Neuronal stem cell (in vitro differentiated cells): ENCODE data around the gene JMJD6.

Experiments used
- DNase-seq: peaks from one replicate; pipeline ENCODE4 v3.0.0-alpha.2; 2013; ENCODE audit warnings: low spot score
- H2AFZ ChIP-seq: one replicate; pipeline ENCODE4 v1.6.1; 2013; ENCODE audit warnings: mild to moderate bottlenecking, low read length, inconsistent platforms
- H2AK5ac ChIP-seq: 2 replicates; pipeline ENCODE4 v1.6.1; 2013; ENCODE audit warnings: low read depth, mild to moderate bottlenecking, inconsistent platforms, low read length, moderate library complexity, mixed read lengths
- H2BK120ac ChIP-seq: 2 replicates; pipeline ENCODE4 v1.6.1; 2013; ENCODE audit warnings: low read depth, mild to moderate bottlenecking, inconsistent platforms, low read length, moderate library complexity, mixed read lengths
- H2BK12ac ChIP-seq: one replicate; pipeline ENCODE4 v1.6.1; 2013; ENCODE audit warnings: low read length, inconsistent platforms
- H2BK15ac ChIP-seq: 2 replicates; pipeline ENCODE4 v1.6.1; 2013; ENCODE audit warnings: mild to moderate bottlenecking, low read length, inconsistent platforms, mixed read lengths
- H2BK5ac ChIP-seq: one replicate; pipeline ENCODE4 v1.6.1; 2013; ENCODE audit warnings: inconsistent platforms, mild to moderate bottlenecking, low read length, moderate library complexity
- H3K14ac ChIP-seq: one replicate; pipeline ENCODE4 v1.6.1; 2013; ENCODE audit warnings: low read length, inconsistent platforms
- H3K18ac ChIP-seq: 2 replicates; pipeline ENCODE4 v1.6.1; 2013; ENCODE audit warnings: low read length, inconsistent platforms
- H3K23ac ChIP-seq: 2 replicates; pipeline ENCODE4 v1.6.1; 2013; ENCODE audit warnings: low read depth, mild to moderate bottlenecking, mixed read lengths, low read length, inconsistent platforms; ENCODE audit not compliant: poor library complexity
- H3K27ac ChIP-seq: replicated peaks from 3 replicates; pipeline ENCODE4 v1.5.1; 2013; ENCODE audit warnings: low read length, inconsistent platforms
- H3K27me3 ChIP-seq, 3 experiments: 2 replicates each; pipeline ENCODE4 v1.6.1; 2013; ENCODE audit warnings: low read length in 3 of 3, mild to moderate bottlenecking in 2 of 3, inconsistent platforms in 1 of 3, low read depth in 1 of 3, mixed read lengths in 1 of 3, moderate library complexity in 1 of 3; ENCODE audit not compliant: control insufficient read depth in 3 of 3, insufficient read depth in 3 of 3
- H3K36me3 ChIP-seq, 2 donors: replicated peaks in 1 of 2; 2 replicates each; pipeline ENCODE4 v1.6.1; 2013; ENCODE audit warnings: low read length in 2 of 2; ENCODE audit not compliant: control insufficient read depth in 2 of 2, insufficient read depth in 2 of 2
- H3K4ac ChIP-seq: 2 replicates; pipeline ENCODE4 v1.6.1; 2013; ENCODE audit warnings: inconsistent platforms, mild to moderate bottlenecking, low read length, moderate library complexity
- H3K4me1 ChIP-seq, 2 donors: 1 replicate in 1 of 2; 2 replicates in 1 of 2; pipeline ENCODE4 v1.6.1; 2013; ENCODE audit warnings: low read length in 2 of 2, low read depth in 1 of 2; ENCODE audit not compliant: control insufficient read depth in 2 of 2, insufficient read depth in 1 of 2
- H3K4me2 ChIP-seq: one replicate; pipeline ENCODE4 v1.6.1; 2013; ENCODE audit warnings: mild to moderate bottlenecking, low read length, inconsistent platforms; ENCODE audit not compliant: insufficient read depth, poor library complexity, severe bottlenecking
- H3K4me3 ChIP-seq, 2 donors: 2 replicates each; pipeline ENCODE4 v1.5.1; 2013; ENCODE audit warnings: low read length in 2 of 2, mild to moderate bottlenecking in 2 of 2, inconsistent platforms in 1 of 2, moderate library complexity in 1 of 2
- H3K79me1 ChIP-seq: one replicate; pipeline ENCODE4 v1.6.1; 2013; ENCODE audit warnings: low read depth, mild to moderate bottlenecking, inconsistent platforms, low read length, moderate library complexity
- H3K9ac ChIP-seq: one replicate; pipeline ENCODE4 v1.6.1; 2013; ENCODE audit warnings: mild to moderate bottlenecking, low read depth, low read length, inconsistent platforms; ENCODE audit not compliant: poor library complexity
- H3K9me3 ChIP-seq, 2 donors: replicated peaks in 1 of 2; 2 replicates each; pipeline versions ENCODE3 to v1.6.1; 2013; ENCODE audit warnings: low read length in 2 of 2, mild to moderate bottlenecking in 2 of 2, inconsistent platforms in 1 of 2, low read depth in 1 of 2, mixed read lengths in 1 of 2, moderate library complexity in 1 of 2; ENCODE audit not compliant: control insufficient read depth in 2 of 2, insufficient read depth in 1 of 2
- H4K8ac ChIP-seq: one replicate; pipeline ENCODE4 v1.6.1; 2013; ENCODE audit warnings: low read depth, mild to moderate bottlenecking, inconsistent platforms, low read length, moderate library complexity
- H4K91ac ChIP-seq: one replicate; pipeline ENCODE4 v1.6.1; 2013; ENCODE audit warnings: low read length, low read depth, mild to moderate bottlenecking, inconsistent platforms; ENCODE audit not compliant: poor library complexity
- WGBS, 2 donors: extraction: QIAGEN DNeasy Blood & Tissue Kit; methylation state at CpG; one replicate each; pipeline ENCODE4 v1.1.7; 2013; ENCODE audit warnings: missing lambda C conversion rate in 2 of 2, mixed read lengths in 1 of 2; ENCODE audit not compliant: insufficient read length in 2 of 2, insufficient replicate concordance in 1 of 2; ENCODE audit errors: extremely low coverage in 2 of 2; 5-methylcytosine and 5-hydroxymethylcytosine counted together

Gene JMJD6

DNA sequence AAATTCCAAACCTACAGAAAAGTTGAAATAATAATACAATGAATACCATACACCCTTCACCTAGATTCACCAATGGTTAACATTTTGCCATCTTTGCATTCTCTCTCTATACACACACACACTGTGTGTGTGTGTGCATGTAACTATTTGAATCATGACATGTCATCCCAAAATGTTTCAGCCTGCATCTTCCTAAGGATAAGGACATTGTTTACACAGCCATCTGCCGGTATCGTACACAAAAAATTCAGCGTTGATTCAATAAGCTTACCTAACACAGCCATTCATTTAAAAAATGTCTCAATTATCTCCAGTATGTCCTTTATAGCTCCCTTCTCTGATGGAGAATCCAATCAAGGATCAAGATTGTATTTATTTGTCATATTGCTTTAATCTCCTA lies 19.6 kb downstream of the JMJD6 start:
- no peak overlapping the region for H2AK5ac ChIP-seq
- WGBS, 2 donors = no CpG with 5 or more reads among the region's 3 CpGs

DNA sequence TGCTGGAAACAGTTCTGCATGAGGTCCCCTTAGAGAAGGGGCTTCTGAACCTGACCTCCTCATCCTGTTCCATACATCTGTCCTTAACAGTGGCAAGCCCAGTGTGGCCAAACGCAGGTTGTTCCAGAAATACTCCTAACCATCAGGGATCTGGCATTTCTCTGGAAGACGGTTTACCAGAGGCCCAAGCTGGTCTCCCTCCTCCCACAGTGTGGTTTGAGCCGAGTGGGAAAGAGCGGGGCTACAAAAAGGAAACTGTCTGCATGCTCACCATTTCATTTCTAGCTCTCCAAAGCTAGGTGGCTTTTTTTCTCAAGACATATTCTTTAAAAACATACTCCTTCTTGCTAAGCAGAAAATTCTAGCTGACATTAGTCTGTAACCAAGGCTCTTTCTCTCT lies 21.6 kb downstream of the JMJD6 start:
- no CpG with 5 or more reads among the region's 4 CpGs for whole genome bisulfite sequencing, 2 donors
- Histone ChIP-seq H4K8ac (no peak overlapping the region), H3K23ac (no peak overlapping the region), H3K4me1 (peaks cover 36 to 38% of the 10 kb centered on the region in 2 donors), H2BK5ac (no peak overlapping the region), H3K18ac (no peak overlapping the region), H3K27me3 (no peaks in the 10 kb centered on the region), H3K4me3 (no peak overlapping the region), H3K79me1 (peaks cover 4% of the 10 kb centered on the region), H2BK12ac (no peak overlapping the region), H3K4me2 (no peak overlapping the region), H2AK5ac (no peak overlapping the region), H4K91ac (no peak overlapping the region), H3K14ac (no peak overlapping the region), H3K9ac (no peak overlapping the region), H3K9me3 (peaks cover 0 to 3% of the 10 kb centered on the region in 2 donors), H3K27ac (no peak overlapping the region), H2AFZ (no peak overlapping the region), H3K36me3 (no peaks in the 10 kb centered on the region), H2BK120ac (no peak overlapping the region), H2BK15ac (no peak overlapping the region), H3K4ac (no peak overlapping the region)
- DNase-seq = no peak

More for the DNA sequence above, 19.6 kb downstream of the JMJD6 start:
- Histone ChIP-seq H3K9me3 (peaks cover 0 to 3% of the 10 kb centered on the region in 2 donors), H3K9ac (no peak overlapping the region), H3K4ac (no peak overlapping the region), H3K18ac (no peak overlapping the region), H3K4me3 (no peak overlapping the region), H3K27ac (no peak overlapping the region), H2BK5ac (no peak overlapping the region), H3K79me1 (peaks cover 6% of the 10 kb centered on the region), H4K91ac (no peak overlapping the region), H3K23ac (no peak overlapping the region), H2BK15ac (no peak overlapping the region), H2BK12ac (no peak overlapping the region), H3K14ac (no peak overlapping the region), H3K4me2 (no peak overlapping the region), H3K36me3 (no peaks in the 10 kb centered on the region), H4K8ac (no peak overlapping the region), H3K27me3 (no peaks in the 10 kb centered on the region), H2AFZ (no peak overlapping the region), H3K4me1 (peaks cover 25 to 26% of the 10 kb centered on the region in 2 donors), H2BK120ac (no peak overlapping the region)
- no peak for DNase-seq

DNA sequence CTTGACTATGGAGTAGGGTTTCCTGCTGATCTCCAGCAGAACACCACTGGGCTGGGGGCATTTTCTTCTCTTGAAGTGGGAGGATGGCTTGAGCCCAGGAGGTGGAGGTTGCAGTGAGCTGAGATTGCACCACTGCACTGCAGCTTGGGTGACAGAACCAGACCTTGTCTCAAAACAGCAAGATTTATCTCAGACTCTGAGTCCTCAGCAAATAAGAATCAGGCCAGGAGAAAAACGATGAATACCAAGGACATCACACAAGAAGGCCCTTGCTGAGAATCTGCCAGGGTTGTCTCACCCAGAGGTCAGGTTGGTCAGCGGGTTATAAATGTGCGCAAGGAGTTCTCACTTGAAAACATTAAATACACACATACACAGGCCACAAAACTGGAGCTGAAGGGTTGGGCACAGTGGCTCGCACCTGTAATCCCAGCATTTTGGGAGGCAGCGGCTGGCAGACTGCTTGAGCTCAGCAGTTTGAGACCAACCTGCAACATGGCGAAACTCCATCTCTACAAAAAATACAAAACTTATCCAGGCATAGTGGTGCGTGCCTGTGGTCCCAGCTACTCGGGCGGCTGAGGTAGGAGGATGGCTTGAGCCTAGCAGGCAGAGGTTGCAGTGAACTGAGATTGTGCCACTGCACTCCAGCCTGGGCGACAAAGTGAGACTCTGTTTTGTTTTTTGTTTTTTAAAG lies 23.3 kb downstream of the JMJD6 start:
- H3K23ac ChIP-seq = no peak overlapping the region
- H3K4me1 ChIP-seq = peaks cover 26% of the 10 kb centered on the region in 2 donors
- no peak for DNase-seq
- H2BK15ac ChIP-seq = no peak overlapping the region
- peaks cover 0 to 3% of the 10 kb centered on the region in 2 donors for H3K9me3 ChIP-seq
- no peak overlapping the region for H3K4me2 ChIP-seq
- H3K27ac ChIP-seq = no peak overlapping the region
- H3K4me3 ChIP-seq = no peak overlapping the region
- WGBS, 2 donors = no CpG with 5 or more reads among the region's 10 CpGs
- no peak overlapping the region for H2AK5ac ChIP-seq
- no peak overlapping the region for H4K8ac ChIP-seq
- H2BK5ac ChIP-seq = no peak overlapping the region
- no peak overlapping the region for H3K18ac ChIP-seq
- H4K91ac ChIP-seq = no peak overlapping the region
- H3K27me3 ChIP-seq = no peaks in the 10 kb centered on the region
- H2AFZ ChIP-seq = no peak overlapping the region
- H3K79me1 ChIP-seq = peaks cover 2% of the 10 kb centered on the region
- no peaks in the 10 kb centered on the region for H3K36me3 ChIP-seq
- no peak overlapping the region for H3K9ac ChIP-seq
- no peak overlapping the region for H3K14ac ChIP-seq
- no peak overlapping the region for H3K4ac ChIP-seq
- no peak overlapping the region for H2BK120ac ChIP-seq
- H2BK12ac ChIP-seq = no peak overlapping the region

DNA sequence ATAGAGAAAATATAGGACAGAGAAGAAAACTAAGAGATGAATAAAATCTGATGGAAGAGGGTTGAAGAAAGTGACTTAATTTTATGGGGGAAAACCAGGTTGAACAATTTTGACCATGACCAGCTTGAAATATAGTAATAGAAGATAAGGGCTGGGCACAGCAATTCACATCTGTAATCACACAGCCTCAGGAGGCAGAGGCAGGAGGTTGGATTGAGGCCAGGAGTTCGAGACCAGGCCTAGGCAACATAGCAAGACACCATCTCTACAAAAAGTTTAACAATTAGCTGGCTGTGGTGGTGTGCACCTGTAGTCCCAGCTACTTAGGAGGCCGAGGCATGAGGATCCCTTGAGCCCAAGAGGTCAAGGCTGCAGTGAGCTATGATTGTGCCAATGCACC lies 24.3 kb downstream of the JMJD6 start:
- Histone ChIP-seq H4K91ac (no peak overlapping the region), H4K8ac (no peak overlapping the region), H3K4me2 (no peak overlapping the region), H3K9ac (no peak overlapping the region), H2AFZ (no peak overlapping the region), H3K23ac (no peak overlapping the region), H3K27me3 (no peaks in the 10 kb centered on the region), H2AK5ac (no peak overlapping the region), H3K4me3 (no peak overlapping the region), H3K79me1 (peaks cover 2% of the 10 kb centered on the region), H3K36me3 (no peaks in the 10 kb centered on the region), H3K4me1 (peaks cover 31 to 33% of the 10 kb centered on the region in 2 donors), H2BK5ac (no peak overlapping the region), H3K4ac (no peak overlapping the region), H2BK12ac (no peak overlapping the region), H2BK15ac (no peak overlapping the region), H3K14ac (no peak overlapping the region), H3K27ac (no peak overlapping the region), H3K18ac (no peak overlapping the region), H2BK120ac (no peak overlapping the region), H3K9me3 (peaks cover 0 to 3% of the 10 kb centered on the region in 2 donors)
- no peak for DNase-seq
- WGBS, 2 donors = no CpG with 5 or more reads among the region's 2 CpGs
